ENCODE results near the gene SHISAL2A. TPM values are rescaled to one million over a fixed set of nuclear protein-coding genes. Genes with fewer than 3 reads are reported as not detected.

The SHISAL2A gene
- polyA plus RNA-seq, 1 experiment = not detected

DNA sequence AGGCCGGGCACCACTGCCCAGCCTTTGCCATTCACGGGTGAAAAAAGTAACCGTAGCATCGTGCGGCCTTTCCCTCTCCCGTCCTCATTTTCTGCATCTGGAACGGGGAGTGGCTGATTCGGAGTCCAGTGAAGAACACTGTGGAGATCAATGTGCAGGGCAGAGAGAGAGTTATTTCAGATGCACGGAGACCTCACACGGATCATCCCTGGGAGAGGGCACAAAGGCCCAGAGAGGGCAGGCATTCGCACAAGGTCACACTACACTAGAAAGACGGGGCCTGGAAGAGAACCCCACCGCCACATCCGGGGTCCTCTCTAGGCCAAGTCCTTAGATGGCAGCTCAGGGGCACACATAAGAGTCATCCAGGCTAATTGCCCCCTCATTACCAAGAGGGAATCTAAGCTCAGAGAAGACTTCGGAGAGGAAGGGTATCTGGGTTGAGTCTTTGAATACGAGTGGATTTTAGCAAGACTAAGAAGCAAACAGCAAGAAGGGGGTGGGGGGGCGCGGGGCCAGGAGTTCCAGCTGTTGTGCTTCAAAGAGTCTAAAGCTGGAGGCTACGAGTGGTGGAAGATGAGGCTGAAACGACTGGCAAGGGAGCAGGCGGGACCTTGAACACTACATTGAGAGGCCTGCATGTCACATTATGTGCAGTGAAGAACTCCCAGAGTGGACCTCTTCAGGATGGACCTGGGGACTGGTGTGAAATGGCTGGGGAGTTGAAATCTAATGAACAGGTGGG lies 29.9 kb upstream of the SHISAL2A start:
- H3K9me3 ChIP-seq (ENCODE audit: control insufficient read depth, insufficient read depth, low read length) = no peaks in the 10 kb centered on the region; the same call in 1 of the 2 replicates
- TF ChIP-seq, protein P1, sequence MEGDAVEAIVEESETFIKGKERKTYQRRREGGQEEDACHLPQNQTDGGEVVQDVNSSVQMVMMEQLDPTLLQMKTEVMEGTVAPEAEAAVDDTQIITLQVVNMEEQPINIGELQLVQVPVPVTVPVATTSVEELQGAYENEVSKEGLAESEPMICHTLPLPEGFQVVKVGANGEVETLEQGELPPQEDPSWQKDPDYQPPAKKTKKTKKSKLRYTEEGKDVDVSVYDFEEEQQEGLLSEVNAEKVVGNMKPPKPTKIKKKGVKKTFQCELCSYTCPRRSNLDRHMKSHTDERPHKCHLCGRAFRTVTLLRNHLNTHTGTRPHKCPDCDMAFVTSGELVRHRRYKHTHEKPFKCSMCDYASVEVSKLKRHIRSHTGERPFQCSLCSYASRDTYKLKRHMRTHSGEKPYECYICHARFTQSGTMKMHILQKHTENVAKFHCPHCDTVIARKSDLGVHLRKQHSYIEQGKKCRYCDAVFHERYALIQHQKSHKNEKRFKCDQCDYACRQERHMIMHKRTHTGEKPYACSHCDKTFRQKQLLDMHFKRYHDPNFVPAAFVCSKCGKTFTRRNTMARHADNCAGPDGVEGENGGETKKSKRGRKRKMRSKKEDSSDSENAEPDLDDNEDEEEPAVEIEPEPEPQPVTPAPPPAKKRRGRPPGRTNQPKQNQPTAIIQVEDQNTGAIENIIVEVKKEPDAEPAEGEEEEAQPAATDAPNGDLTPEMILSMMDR (IDR thresholded peaks at IDR 0.05; ENCODE audit: low read depth, low read length) = no peak
- ChIA-PET CTCF (interaction anchor here (0.6 kb wide), 1 partner anchor 15 kb away, joined by 8 read pairs; no protein-coding TSS in a partner anchor), POLR2A (no interaction called here)
- no peaks in the 10 kb centered on the region for H3K27me3 ChIP-seq (ENCODE audit: control insufficient read depth, insufficient read depth, low read length)
- no peak for DNase-seq (ENCODE audit: low read depth, low spot score)
- no peak overlapping the region for H3K27ac ChIP-seq (ENCODE audit: low read depth, low read length)
- peak overlapping the region; percentile 49 for H3K4me3 ChIP-seq (ENCODE audit: low read depth, low read length)

DNA sequence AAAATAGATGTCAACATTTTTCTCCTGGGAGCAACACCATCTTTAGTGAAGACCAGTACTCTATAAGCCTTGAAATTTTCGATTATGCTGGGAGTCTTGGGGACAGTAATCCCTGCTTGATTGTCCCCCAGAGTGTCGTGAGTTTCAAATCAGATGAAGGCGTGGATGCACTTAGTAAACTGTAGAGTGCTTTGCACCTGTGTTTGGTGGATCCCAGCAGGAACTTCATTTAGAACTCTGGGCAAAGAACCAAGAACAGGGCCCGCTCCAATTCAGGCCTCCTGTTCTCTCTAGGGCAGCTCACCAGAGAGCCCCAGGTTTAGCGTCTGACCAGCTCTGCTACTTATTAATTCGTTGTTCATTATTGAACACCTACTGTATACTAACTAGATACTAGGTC lies 29.3 kb upstream of the SHISAL2A start:
- ChIA-PET CTCF (no interaction called here), POLR2A (no interaction called here)
- TF ChIP-seq, protein P1 (IDR thresholded peaks at IDR 0.05; ENCODE audit: low read depth, low read length) = no peak
- no peaks in the 10 kb centered on the region; the same call in 1 of the 2 replicates for H3K9me3 ChIP-seq (ENCODE audit: control insufficient read depth, insufficient read depth, low read length)
- H3K4me3 ChIP-seq (ENCODE audit: low read depth, low read length) = no peak overlapping the region
- no peak for DNase-seq (ENCODE audit: low read depth, low spot score)
- H3K27me3 ChIP-seq (ENCODE audit: control insufficient read depth, insufficient read depth, low read length) = no peaks in the 10 kb centered on the region
- H3K27ac ChIP-seq (ENCODE audit: low read depth, low read length) = no peak overlapping the region

DNA sequence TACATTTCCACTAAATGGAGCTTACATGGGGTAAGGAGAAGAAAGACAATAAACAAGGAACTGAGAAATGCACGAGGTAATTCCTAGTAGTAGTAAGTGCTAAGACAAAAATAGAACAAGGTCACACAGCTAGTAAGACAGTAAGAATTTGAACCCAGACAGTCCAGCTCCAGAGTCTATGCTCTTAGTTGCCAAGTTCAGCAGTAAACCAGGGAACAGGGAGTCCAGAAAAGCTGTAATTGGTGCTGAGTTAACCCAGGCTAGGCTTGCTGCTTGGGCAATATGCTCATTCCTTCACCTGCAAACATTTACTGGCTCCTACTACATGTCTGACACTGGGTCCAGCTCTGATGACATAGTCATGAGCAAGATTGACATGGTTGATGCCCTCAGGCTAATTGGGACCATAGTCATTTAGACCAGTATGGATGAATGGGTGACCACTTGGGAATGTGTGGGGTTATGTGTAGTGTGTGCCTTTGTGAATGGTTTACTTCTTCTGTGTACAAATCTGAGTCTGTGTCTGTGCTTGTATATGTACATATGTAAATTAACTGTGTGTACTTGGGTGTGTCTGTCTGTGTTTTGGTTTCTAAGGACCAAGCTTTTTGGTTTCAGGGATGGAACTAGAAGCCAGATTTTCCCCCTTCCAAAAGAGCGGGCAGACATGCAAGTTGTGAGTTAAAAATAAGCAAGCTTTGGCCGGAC lies 28.8 kb upstream of the SHISAL2A start:
- POLR2A ChIA-PET = interaction anchor here (0.7 kb wide), 1 partner anchor 36 kb away, joined by 3 read pairs; no protein-coding TSS in a partner anchor
- CTCF ChIA-PET = no interaction called here
- Histone ChIP-seq H3K27ac (ENCODE audit: low read depth, low read length) (no peak overlapping the region), H3K27me3 (ENCODE audit: control insufficient read depth, insufficient read depth, low read length) (no peaks in the 10 kb centered on the region), H3K4me3 (ENCODE audit: low read depth, low read length) (no peak overlapping the region), H3K9me3 (ENCODE audit: control insufficient read depth, insufficient read depth, low read length) (no peaks in the 10 kb centered on the region; the same call in 1 of the 2 replicates)
- TF ChIP-seq, protein P1 (IDR thresholded peaks at IDR 0.05; ENCODE audit: low read depth, low read length) = no peak
- no peak for DNase-seq (ENCODE audit: low read depth, low spot score)

DNA sequence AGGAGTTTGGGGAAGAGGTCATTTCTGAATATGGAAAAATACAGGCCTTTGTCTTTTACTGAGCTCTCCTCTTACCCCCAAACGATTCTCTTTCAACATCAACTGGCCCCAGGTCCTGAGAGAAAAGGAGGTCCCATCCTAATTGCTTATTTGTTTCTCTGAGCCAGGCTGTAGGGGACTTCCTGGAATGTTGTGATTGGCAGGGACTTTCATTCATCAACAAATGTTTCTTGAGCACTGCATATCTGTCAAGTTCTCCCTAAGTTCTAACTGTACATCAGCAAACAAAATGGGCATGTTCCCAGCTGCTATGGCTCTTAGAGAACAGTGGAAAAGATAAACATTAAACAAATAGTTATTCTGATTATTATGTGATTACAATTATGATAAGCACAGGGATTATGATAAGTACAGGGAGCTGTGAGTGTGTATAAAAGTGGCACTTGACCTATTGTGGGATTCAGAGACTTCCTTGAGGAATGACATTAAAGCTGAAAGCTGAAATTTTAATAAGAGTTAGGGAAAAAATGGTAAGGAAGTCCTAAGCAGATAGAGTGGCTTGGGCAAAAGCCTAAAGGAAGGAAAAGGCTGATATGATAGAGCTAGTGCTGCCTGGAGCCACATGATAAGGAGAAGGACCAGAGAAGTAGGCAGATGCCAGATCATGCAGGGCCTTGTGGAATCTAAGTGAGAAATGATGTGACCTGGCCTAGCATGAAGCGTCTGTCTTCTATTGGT lies 19.2 kb upstream of the SHISAL2A start:
- DNase-seq (ENCODE audit: low read depth, low spot score) = no peak
- no peak overlapping the region for H3K4me3 ChIP-seq (ENCODE audit: low read depth, low read length)
- H3K9me3 ChIP-seq (ENCODE audit: control insufficient read depth, insufficient read depth, low read length) = no peaks in the 10 kb centered on the region
- H3K27me3 ChIP-seq (ENCODE audit: control insufficient read depth, insufficient read depth, low read length) = no peaks in the 10 kb centered on the region
- CTCF ChIA-PET = no interaction called here
- TF ChIP-seq, protein P1 (IDR thresholded peaks at IDR 0.05; ENCODE audit: low read depth, low read length) = no peak
- POLR2A ChIA-PET = no interaction called here
- no peak overlapping the region for H3K27ac ChIP-seq (ENCODE audit: low read depth, low read length)

All from AG04450 (cell line).